ENCODE measurements around the gene MAJIN.

The MAJIN gene

DNA sequence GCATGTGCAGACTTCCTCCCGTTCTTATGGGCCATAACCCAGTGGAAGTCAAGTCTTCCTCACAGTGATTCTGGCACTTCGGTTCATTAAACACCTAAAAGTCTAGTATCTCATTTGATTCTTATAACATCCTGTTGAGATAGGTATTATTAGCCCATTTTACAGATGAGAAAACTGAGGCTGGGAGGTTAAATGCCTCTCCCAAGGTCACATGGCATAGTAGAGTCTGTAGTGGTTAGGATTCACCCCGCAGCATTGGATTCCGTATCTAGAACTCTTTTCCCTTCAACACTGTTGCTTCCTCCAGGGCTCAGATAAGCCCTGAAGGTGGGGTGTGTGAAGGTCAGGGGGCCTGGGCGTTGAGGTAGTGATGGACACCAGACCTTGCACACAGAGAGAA lies 39.6 kb downstream of the MAJIN start:
- no peak for DNase-seq (ENCODE audit: low read depth in 2 of 2)

DNA sequence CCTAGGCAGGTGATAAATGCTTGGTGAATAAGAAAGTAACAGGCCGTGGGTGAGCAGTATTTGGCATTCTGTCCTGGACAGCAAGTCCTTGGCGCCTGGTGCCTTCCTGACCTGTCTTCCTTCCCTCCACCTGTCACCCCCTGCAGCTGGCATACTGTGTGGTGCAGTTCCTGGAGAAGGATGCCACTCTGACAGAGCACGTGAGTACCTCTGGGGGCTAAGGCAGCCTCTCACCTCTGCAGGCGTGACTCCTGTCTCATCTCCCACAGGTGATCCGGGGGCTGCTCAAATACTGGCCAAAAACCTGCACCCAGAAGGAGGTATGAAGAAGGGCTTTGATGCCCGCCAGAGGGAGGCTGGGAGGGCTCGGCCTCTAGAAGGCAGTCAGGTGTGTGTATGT lies 40.6 kb downstream of the MAJIN start:
- DNase-seq (ENCODE audit: low read depth in 2 of 2), result no peak

DNA sequence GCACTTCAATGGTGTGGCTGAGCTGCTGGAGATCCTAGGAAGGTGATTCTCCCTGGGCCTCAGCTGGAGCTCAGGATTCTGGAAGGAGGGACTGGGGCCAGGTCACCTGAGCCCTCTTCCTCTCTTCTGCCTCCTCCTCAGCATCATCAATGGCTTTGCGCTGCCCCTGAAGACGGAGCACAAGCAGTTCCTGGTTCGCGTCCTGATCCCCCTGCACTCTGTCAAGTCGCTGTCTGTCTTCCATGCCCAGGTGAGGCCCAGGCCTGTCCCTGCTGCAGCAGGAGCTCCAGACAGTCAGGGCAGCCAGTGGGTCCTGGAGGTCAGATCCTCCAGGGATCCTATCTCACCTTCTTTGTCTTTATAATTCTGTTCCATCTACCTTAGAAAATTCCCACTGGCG lies 41.6 kb downstream of the MAJIN start:
- DNase-seq (ENCODE audit: low read depth in 2 of 2), result no peak

DNA sequence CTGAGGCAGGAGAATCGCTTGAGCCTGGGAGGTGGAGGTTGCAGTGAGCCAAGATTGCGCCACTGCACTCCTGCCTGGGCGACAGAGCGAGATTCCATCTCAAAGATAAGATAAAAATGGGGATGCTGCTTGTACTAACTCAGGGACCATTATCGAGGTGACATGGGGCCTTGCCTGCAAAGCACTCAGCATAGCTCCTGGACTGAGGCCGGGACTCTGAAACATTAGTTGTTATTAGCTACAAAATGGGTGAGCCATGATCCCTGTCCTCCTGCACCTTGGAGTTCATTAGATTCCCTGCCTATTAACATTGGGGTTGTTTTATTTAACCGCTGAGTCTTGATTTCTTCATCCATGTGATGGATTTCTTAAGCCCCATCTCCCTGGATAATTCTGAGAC lies 42.3 kb downstream of the MAJIN start:
- DNase-seq (ENCODE audit: low read depth in 2 of 2), result no peak

DNA sequence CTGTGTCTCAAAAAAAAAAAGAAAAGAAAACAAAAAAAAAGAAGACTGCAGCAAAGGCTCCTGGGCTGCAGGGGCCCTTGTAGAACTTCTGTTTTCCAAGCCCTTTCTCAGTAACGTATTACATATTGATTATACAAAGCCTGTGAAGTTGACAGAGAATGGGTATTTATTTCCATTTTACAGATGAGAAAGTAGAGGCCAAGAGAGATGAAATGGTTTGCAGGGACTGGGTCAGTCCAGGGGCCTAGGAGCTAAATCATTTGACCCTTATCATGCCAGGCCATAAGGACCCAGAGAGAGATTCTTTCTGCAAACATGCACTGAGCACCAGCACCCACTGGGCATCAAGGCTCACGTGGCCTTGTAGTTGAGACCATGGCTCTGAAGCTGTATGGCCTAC lies 43.0 kb downstream of the MAJIN start:
- no peak for DNase-seq (ENCODE audit: low read depth in 2 of 2)

DNA sequence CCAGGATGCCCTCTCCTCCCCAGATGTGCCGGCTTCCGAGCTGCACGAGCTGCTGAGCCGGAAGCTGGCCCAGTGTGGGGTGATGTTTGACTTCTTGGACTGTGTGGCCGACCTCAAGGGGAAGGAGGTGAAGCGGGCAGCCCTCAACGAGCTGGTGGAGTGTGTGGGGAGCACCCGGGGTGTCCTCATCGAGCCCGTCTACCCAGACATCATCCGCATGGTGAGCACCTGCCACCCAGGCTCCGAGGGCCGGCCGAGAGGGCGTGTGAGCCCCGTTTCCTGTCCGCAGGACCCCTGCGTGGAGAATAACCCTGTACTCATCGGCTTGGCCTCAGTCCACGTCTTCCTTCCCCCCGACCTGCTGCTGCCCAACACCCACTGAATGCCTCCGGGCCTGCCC lies 45.2 kb downstream of the MAJIN start:
- no peak for DNase-seq (ENCODE audit: low read depth in 2 of 2)

DNA sequence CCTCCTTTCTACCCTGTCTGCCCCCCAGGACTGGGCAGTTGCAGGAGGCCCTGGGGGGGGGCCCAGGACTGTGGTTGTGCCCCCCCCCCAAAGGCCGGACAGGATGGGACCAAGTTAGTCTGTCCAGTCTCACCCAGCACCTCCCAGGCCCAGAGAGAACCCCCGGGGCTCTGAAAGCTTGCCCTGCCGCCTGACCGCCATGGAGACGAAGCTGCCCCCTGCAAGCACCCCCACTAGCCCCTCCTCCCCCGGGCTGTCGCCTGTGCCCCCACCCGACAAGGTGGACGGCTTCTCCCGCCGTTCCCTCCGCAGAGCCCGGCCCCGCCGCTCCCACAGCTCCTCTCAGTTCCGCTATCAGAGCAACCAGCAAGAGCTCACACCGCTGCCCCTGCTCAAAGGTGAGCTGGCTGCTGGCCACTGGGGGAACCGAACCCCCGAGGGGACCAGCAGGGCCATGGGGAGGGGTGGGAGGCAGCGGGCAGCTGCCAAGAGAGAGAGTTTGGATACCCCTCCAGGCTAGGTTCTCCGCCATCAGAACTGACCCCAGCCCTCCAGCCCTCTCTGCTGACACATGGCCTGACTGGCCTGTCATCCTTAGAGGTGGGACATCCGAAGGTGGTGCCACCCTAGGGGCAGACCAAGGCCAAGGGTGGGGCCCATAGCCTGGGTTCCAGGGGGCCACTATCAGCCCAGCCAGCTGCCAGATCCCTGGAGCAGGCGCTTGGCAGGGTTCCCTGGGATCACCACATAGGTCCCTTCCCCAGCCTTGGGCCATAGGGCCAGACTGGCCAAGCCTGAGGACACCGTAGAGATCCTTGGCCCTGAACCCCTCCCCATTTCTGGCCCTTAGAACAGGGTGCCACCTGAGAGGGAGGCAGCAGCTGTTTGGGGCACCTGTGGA lies 46.1 kb downstream of the MAJIN start:
- DNase-seq (ENCODE audit: low read depth in 2 of 2), result no peak

DNA sequence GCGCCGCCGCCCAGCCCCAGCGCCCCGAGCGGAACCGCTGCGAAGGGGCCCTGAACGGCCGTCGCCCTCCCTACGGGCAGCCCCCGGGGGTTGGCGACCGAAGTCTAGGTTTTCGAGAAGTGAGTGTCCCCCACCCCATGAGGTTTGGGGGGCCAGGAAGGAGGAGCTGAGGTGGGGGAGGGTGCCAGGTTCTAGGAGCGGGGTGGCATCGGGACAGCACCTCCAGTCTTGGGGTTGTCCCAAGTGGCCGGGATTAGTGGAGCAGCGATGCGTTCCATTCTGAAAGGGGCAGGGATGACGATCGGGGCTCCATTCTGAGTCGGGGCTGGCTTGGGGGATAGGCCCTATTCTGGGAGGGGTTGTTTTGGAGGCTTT lies 47.0 kb downstream of the MAJIN start:
- no peak for DNase-seq (ENCODE audit: low read depth in 2 of 2)

DNA sequence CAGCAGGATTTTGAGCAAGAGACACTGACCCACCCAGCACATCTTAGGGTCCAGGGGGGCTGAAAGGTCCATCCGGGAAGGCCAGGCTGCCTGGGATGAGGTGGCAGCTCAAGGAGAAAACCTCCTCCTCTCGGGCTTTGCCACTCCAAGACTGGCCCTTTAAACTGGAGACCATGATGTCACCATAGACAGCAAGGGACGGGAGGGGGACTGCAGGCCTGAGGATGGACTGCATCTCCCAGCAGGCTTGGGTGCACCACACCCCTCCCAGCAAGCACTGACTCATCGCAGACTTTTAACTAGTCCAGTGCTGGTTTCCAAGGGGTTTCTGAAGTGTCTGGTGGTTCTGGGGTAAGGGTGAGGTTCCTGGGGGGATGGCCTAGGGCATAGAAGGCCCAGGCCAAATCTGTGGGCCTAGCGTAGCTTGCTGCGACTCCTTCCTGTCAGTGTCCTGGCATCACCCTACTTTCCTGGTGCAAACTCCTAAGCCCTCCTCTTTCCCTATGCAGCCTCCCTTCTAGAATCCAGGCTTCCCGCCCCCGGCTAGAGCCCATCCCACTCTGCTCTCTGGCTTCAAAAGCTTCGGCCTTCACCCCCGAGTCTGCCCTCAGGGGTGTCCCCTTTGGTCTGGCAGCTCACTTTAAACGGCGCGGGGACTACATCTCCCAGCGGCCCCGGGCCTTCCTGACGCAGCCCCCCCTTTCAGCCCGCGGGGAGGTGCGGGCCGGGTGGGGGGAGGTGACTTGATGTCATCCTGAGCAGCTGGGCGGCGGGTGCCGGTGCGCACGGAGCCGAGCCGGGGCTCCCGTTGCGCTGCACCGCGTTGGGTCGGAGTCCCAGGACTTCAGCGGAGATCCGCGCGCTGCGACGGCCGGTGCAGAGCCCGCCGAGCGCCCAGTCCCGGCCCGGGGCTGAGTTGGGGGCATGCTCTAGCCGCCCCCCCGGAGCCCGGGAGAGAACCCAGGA lies 47.7 kb downstream of the MAJIN start, which contains the start of gene PPP2R5B:
PPP2R5B (plus strand) TSS at position 746 of the 966 bp plus-strand sequence. CDS start 1,046 bp downstream, outside the sequence.
- DNase-seq (ENCODE audit: low read depth in 2 of 2), result peak; percentile 82 to 85

DNA sequence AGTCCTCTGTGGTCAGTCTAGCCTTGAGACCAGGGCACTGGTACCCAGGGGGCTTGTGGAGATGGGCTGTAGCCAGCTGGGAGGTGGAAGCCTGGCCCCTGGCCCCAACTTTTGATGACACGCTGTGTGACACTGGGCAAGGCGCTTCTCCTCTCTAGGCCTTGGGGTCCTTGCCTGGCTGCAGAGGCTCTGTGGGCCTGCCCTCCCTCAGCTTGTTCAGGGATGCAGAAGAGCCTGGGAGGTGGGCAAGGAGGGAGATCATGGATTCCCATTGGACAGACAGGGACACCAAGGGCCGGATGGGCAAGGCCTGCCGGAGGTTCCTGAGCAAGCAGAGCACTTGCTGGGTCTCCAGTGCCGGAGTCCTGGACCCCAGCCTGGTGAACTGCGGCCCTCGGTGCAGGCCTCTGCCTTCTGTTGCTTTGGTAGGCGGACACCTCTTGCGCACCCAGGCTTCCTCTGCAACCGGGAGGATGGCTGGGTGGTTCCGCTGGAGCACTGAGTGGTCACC lies 48.7 kb downstream of the MAJIN start:
- no peak for DNase-seq (ENCODE audit: low read depth in 2 of 2)

DNA sequence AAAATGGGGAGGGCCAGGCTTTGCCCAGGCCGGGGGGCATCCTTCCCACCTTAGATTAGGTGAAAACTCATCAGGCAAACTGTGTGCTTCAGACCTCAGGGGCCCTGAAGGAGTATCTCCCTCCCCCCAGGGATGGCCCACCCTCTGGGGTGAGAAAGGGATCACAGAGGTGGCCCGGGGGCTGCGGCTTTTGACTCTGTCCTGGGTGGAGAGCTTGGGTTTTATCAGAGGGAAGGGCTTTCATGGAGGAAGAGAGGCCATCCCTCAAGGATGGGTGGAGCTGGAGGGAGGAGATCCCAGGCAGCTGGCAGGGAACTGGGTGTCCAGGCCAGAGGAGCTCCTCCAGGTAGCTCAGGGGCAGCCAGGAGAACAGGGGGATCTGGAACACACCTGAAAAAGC lies 50.5 kb downstream of the MAJIN start:
- DNase-seq (ENCODE audit: low read depth in 2 of 2), result no peak

DNA sequence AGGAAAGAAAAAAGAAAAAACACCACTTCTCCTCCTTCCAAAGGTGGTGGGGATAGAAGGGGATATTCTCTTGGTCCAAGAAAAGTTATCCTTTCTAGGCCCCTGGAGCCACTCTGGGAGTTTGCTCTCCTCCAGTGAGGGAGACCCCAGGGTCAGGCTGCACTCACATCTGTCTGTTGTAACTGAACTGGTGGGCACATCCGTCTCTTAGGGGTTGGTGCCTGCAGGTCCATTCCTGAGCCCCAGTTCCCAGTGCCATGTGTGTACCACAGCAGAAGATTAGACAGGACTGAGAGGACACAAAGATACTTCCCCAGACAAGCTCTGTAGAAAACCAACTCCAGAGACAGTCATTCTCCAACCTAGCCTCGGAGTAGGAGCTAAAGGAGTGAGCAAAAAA lies 51.8 kb downstream of the MAJIN start:
- no peak for DNase-seq (ENCODE audit: low read depth in 2 of 2)

DNA sequence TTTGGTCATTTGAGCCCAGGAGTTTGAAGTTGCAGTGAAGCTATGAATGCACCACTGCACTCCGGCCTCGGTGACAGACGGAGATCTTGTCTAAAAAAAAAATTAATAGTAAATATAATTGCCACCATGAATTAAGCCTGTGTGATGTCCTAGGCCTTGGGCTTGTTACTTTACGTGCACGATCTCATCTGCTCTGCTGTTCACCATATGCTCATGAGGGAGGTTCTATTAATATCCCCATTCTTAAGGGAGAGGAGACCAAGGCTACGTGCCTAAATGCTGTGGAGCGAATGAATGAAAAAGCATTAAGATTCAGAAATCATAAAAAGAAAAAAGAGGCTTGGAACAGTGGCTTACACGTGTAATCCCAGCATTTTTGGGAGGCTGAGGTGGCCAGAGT lies 52.3 kb downstream of the MAJIN start:
- DNase-seq (ENCODE audit: low read depth in 2 of 2), result no peak

DNA sequence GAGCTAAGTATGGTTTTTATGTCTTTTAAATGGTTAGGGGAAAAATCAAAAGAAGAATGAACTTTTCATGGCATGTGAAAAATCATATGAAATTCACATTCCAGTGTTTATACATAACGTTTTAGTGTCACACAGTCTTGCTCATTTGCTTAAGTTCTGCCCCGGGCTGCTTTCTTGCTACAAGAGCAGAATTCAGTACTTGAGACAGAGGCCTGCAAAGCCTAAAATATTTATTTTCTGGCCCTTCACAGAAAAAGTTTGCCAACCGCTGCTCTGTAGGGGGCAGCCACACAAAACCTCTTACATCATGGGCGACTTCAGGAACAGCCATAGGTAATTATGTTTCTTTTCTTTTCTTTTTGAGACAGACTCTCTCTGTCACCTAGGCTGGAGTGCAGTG lies 53.9 kb downstream of the MAJIN start:
- DNase-seq (ENCODE audit: low read depth in 2 of 2), result no peak

DNA sequence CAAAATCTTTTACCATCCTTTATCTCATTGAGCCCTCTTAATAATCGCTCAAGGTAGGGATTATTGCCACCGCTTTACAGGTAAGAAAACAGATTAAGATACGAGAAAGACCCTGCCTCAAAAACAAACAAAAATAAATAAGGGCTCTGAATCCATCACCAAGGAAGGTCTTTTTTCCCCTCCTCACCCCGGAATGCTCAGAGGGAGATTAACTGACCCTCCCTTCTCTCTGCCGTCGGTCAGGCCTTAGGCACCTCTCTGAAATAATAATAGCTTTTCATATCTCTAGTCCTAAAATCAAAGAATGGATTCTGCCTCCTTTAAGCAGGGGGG lies 54.3 kb downstream of the MAJIN start:
- DNase-seq (ENCODE audit: low read depth in 2 of 2), result no peak

DNA sequence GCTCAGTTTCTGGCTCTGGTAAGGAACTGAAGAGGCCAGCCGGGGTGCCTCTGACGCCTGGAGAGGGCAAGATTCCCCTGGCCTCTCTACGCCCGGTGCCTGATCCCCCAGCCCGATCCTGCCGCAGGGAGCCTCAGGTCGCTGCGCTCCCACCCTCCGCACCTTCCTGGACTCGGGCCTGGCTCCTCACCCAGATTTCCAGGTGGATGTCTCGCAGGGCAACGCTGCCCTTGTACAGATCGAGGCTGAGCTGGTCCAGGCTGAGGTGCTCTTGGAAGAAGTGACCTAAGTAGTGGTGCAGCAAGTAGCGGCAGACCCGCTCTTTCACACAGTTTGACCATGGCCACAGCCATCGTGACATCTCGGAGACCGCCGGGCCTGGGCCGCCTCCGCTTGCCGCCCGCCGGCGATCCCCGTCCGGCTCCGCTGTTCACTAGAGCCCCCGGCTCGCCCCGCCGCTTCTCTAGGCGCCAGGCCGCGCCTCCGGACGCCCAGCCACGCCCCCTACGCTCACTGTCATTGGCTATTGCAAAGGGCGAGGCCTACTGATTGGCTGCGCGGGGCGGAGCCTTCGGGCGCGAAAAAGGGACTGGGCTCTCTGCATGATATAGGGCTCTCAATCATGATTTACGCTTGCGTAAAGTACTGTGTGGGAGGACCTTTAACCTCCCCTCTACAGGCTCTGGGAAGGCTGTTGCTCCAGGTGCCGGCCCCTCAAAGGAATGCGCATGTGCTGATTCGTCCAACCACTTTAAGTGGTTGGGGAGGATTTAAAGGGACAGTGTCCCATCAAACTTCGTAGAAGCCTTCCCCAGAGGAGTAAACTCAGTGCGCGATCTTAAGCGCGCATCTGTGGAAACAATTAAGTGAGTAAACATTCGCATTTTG lies 54.9 kb downstream of the MAJIN start, which contains the start of gene ATG2A:
ATG2A (minus strand) TSS at position 435 of the 888 bp plus-strand sequence; CDS start at position 361, 74 bp downstream.
- DNase-seq (ENCODE audit: low read depth in 2 of 2), result peak; percentile 98

DNA sequence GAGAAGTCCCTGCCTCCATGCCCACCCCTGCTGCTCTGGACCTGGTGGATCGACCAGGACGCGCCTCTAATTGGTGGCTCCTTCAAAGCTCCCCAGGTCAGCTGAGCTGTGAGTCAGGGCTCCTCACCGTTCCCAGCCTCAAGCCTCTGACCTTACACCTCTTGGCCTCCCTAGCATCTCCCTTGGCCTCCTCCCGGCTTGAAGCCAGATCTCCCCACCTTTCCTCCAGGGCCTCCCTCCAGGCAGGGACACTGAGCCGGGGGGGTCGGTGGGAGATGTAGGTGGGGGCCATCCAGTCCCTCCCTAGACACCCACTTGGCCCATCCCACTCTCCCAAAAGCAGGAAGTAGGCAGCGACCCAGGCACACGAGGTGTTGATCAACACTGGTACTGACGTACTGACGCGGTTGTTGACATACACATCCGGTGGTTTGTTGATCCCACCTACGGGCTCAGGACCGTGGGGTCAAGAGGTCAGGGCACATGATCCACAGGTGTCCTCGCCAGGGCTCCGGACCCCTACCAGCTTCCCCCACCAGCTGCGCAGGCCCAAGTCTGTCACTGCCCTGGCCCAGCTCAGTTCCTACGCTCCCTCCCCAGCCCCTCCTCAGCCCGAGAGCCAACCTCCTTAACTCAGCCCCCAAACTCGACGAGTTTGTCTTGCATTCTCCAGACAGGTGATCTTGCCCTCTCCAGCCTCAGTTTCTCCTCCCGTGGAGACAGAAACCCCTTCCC lies 55.7 kb downstream of the MAJIN start:
- no peak for DNase-seq (ENCODE audit: low read depth in 2 of 2)

DNA sequence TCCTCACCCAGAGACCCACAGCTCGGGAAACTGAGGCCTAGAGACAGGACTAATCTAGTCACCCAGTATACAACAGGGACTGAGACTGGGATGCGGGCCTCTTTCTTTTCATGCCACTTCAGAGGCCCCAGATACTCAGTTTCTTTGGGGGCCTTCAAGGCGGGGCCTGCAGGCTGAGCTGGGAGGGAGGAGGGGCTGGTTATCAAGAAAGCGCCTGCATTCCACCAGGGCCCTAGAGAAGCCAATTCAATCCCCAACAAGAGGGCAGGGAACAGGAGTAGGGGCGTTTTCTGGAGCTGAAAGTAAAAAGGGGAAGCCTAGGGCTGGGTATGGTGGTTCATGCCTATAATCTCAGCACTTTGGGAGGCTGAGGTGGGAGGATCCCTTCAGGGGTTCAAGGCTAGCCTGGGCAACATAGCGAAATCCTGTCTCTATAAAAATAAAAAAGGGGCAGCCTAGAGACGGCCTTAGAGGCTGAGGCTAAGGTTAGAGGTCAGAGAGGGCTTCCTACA lies 56.5 kb downstream of the MAJIN start:
- no peak for DNase-seq (ENCODE audit: low read depth in 2 of 2)

DNA sequence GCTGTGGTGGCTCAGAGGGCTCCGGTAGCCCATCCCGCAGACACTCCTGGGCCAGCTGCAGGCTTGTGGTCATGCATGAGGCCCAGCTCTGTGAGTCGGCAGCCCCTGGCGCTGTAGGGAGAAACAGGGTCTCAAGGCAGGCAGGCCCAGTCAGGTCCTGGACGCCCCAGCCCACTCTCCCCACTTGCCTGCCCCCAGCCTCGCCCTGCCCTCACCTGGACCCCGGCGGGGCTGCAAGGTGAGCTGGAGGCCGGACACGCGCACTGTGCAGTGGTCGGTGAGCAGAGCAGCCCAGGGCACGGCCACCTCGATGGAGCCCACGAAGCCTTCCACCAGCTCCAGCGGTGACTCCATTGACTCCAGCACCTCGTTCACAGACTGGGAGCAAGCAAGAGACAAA lies 57.8 kb downstream of the MAJIN start:
- DNase-seq (ENCODE audit: low read depth in 2 of 2), result no peak

DNA sequence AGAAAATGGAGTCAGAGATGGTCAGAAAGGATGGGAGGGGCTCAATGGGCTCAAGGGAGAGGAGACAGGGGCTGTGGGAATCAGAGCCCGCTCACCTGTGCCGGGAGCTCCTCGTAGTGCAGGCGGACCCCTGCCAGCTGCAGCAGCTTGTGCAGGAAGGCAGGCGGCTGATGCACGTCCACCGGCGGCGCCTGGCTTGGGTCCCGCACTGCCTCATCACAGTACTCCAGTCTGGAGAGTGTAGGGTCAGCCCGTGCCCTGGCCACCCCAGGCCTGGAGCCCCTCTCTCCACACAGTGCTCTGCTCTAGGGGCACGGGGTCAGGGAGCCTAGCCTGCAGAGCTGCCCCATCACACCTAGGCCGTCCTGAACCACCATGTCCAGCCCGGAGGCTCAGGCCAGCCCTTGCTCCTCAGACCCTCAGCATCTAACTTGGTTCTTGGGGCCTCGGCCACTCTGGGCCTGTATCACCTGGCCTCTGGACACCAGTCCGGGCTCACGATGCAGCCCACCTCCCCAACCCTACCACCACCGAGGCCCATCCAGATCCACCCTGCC lies 58.7 kb downstream of the MAJIN start:
- DNase-seq (ENCODE audit: low read depth in 2 of 2), result no peak
